Renal pelvis (tissue), 12 donors: Measurements from ENCODE around the gene OR2L2. TPM values are rescaled to one million over a fixed set of nuclear protein-coding genes. Genes with fewer than 3 reads are reported as not detected.
"Not testable (repeated sequence)": the region's sequence is repeated elsewhere in the genome, so short reads cannot be mapped to it uniquely, and the experiment has no call there.

ENCODE experiments used
- DNase-seq: peaks from one replicate; pipeline ENCODE4 v3.0.0-alpha.2; 2013
- long read RNA-seq, 16 experiments: transcript quantifications; one replicate each; lab custom pipeline, GENCODE V29; 2026
- polyA plus RNA-seq, 3 donors: library from polyadenylated mRNA; unstranded; fragments of 120-200 nt; gene quantifications; one replicate each; pipeline ENCODE4 v1.2.1, GENCODE V29; 2013; ENCODE audit not compliant: insufficient read length in 3 of 3

The OR2L2 gene
- polyA plus RNA-seq: under 1 TPM; 0.06 to 0.12 (median 0.10) TPM
- long read RNA-seq, donor 1: 0 reads
- long read RNA-seq, donor 2: 0 reads
- long read RNA-seq, donor 3: 0 reads
- long read RNA-seq, donor 4: 0 reads
- long read RNA-seq, donor 5: 0 reads
- long read RNA-seq, donor 6: 0 reads
- long read RNA-seq, donor 7: 0 reads
- long read RNA-seq, donor 8: 0 reads
- long read RNA-seq, donor 9: 0 reads
- long read RNA-seq, donor 10: 0 reads
- long read RNA-seq, donor 11: 0 reads
- long read RNA-seq, donor 12: 0 reads
- long read RNA-seq, donor 13: 0 reads
- long read RNA-seq, donor 14: 0 reads
- long read RNA-seq, donor 15: 0 reads
- long read RNA-seq, donor 16: 0 reads

- no peak for DNase-seq
Measured at GRCh38 chr1:248029770-248030169, at the start of gene OR2L2. Gene OR2L2 (plus strand): TSS chr1:248030070. CDS start chr1:248038268, 8,198 bp downstream.

GRCh38 chr1:247992986-247993385, 36.9 kb upstream of the OR2L2 start:
- no peak for DNase-seq

- DNase-seq: no peak
Measured at GRCh38 chr1:247998811-247999210, 31.1 kb upstream of the OR2L2 start.

- DNase-seq: no peak
Measured at GRCh38 chr1:248000169-248000568, 29.7 kb upstream of the OR2L2 start.

GRCh38 chr1:248007778-248008177, 22.1 kb upstream of the OR2L2 start:
- no peak for DNase-seq

GRCh38 chr1:248009681-248010080, 20.2 kb upstream of the OR2L2 start:
- no peak for DNase-seq

GRCh38 chr1:248013229-248013710, 16.6 kb upstream of the OR2L2 start, which contains the start of gene OR2L5:
Gene OR2L5 (plus strand): TSS chr1:248013660. CDS start chr1:248021948, 8,288 bp downstream.
- DNase-seq: no peak

- DNase-seq: no peak
Measured at GRCh38 chr1:248015803-248016202, 14.1 kb upstream of the OR2L2 start.

GRCh38 chr1:248045209-248045608, 15.3 kb downstream of the OR2L2 start:
- DNase-seq: no peak

GRCh38 chr1:248046536-248046935, 16.7 kb downstream of the OR2L2 start, which contains the start of gene OR2L3:
Gene OR2L3 (plus strand): TSS chr1:248046836. CDS start chr1:248060682, 13,846 bp downstream.
- no peak for DNase-seq

- DNase-seq: no peak
Measured at GRCh38 chr1:248047008-248047407, 17.1 kb downstream of the OR2L2 start.

- DNase-seq: no peak
Measured at GRCh38 chr1:248054671-248055070, 24.8 kb downstream of the OR2L2 start.

- DNase-seq: no peak
Measured at GRCh38 chr1:248055261-248055660, 25.4 kb downstream of the OR2L2 start.

- DNase-seq: no peak
Measured at GRCh38 chr1:248065071-248065470, 35.2 kb downstream of the OR2L2 start.

- no peak for DNase-seq
Measured at GRCh38 chr1:248065604-248066003, 35.7 kb downstream of the OR2L2 start.

GRCh38 chr1:248083864-248084263, 54.0 kb downstream of the OR2L2 start:
- not testable (repeated sequence) for DNase-seq

Other genes starting within 250 kb of the OR2L2 start
- gene OR14A16, start 206.0 kb upstream of the OR2L2 start, polyA plus RNA-seq: not detected
- gene OR11L1, start 188.2 kb upstream of the OR2L2 start, polyA plus RNA-seq: not detected
- 1 to 10 TPM in 2 of 3 donors, under 1 TPM in 1; 0.75 to 1.9 (median 1.1) TPM for gene TRIM58, start 172.9 kb upstream of the OR2L2 start, polyA plus RNA-seq
- under 1 TPM; 0.20 to 0.55 (median 0.24) TPM for gene OR2W3, start 134.5 kb upstream of the OR2L2 start, polyA plus RNA-seq
- gene OR2T8, start 109.8 kb upstream of the OR2L2 start, polyA plus RNA-seq: not detected
- gene OR2AJ1, start 105.2 kb upstream of the OR2L2 start, polyA plus RNA-seq: not detected
- gene OR2L8, start 81.2 kb upstream of the OR2L2 start, polyA plus RNA-seq: not detected
- not detected for gene OR2AK2, start 64.8 kb upstream of the OR2L2 start, polyA plus RNA-seq
- gene OR2L5, start 16.4 kb upstream of the OR2L2 start, polyA plus RNA-seq: not detected
- gene OR2L3, start 16.8 kb downstream of the OR2L2 start, polyA plus RNA-seq: not detected
- not detected for gene OR2L13, start 65.1 kb downstream of the OR2L2 start, polyA plus RNA-seq
- gene OR2M5, start 115.1 kb downstream of the OR2L2 start, polyA plus RNA-seq: not detected
- not detected for gene OR2M2, start 144.8 kb downstream of the OR2L2 start, polyA plus RNA-seq
- gene OR2M3, start 167.2 kb downstream of the OR2L2 start, polyA plus RNA-seq: under 1 TPM; 0.03 to 0.04 (median 0.03) TPM
- under 1 TPM; 0.03 to 0.12 (median 0.08) TPM for gene OR2M4, start 201.3 kb downstream of the OR2L2 start, polyA plus RNA-seq
- not detected for gene OR2T33, start 247.9 kb downstream of the OR2L2 start, polyA plus RNA-seq